ENCODE data around the gene KLHDC9.

KLHDC9 gene

GRCh38 chr1:161070761-161071160 is 27.4 kb upstream of the KLHDC9 start:
- no peak for TF ChIP-seq CTCF (IDR thresholded peaks at IDR 0.05; ENCODE audit: insufficient read depth, low read depth, low read length, missing control alignments)
- no peak overlapping the region for H3K4me3 ChIP-seq (ENCODE audit: low read length)
- DNase-seq (ENCODE audit: low read depth): peak; percentile 52

GRCh38 chr1:161071886-161072371 is 26.2 kb upstream of the KLHDC9 start:
- TF ChIP-seq CTCF (IDR thresholded peaks at IDR 0.05; ENCODE audit: insufficient read depth, low read depth, low read length, missing control alignments): peak; percentile 47
- peak; percentile 55 for DNase-seq (ENCODE audit: low read depth)
- H3K4me3 ChIP-seq (ENCODE audit: low read length): no peak overlapping the region

- no peak for DNase-seq (ENCODE audit: low read depth)
- H3K4me3 ChIP-seq (ENCODE audit: low read length): peak overlapping the region; percentile 43
- no peak for TF ChIP-seq CTCF (IDR thresholded peaks at IDR 0.05; ENCODE audit: insufficient read depth, low read depth, low read length, missing control alignments)
Observed at GRCh38 chr1:161072751-161073449, 25.3 kb upstream of the KLHDC9 start.

- H3K4me3 ChIP-seq (ENCODE audit: low read length): peak overlapping the region; percentile 43
- DNase-seq (ENCODE audit: low read depth): peak; percentile 84
- peak; percentile 35 for TF ChIP-seq CTCF (IDR thresholded peaks at IDR 0.05; ENCODE audit: insufficient read depth, low read depth, low read length, missing control alignments)
Observed at GRCh38 chr1:161073474-161074121, 24.6 kb upstream of the KLHDC9 start.

GRCh38 chr1:161074676-161075368 is 23.3 kb upstream of the KLHDC9 start:
- peak; percentile 99 for DNase-seq (ENCODE audit: low read depth)
- peak overlapping the region; percentile 43 for H3K4me3 ChIP-seq (ENCODE audit: low read length)
- TF ChIP-seq CTCF (IDR thresholded peaks at IDR 0.05; ENCODE audit: insufficient read depth, low read depth, low read length, missing control alignments): no peak

GRCh38 chr1:161076410-161076809 is 21.8 kb upstream of the KLHDC9 start:
- H3K4me3 ChIP-seq (ENCODE audit: low read length): no peak overlapping the region
- no peak for TF ChIP-seq CTCF (IDR thresholded peaks at IDR 0.05; ENCODE audit: insufficient read depth, low read depth, low read length, missing control alignments)
- DNase-seq (ENCODE audit: low read depth): peak; percentile 75
